Measurements from ENCODE around the gene MAP1LC3B2.

The MAP1LC3B2 gene

GRCh38 chr12:116616536-116617248, 57.5 kb downstream of the MAP1LC3B2 start:
- no peak for DNase-seq

DNA sequence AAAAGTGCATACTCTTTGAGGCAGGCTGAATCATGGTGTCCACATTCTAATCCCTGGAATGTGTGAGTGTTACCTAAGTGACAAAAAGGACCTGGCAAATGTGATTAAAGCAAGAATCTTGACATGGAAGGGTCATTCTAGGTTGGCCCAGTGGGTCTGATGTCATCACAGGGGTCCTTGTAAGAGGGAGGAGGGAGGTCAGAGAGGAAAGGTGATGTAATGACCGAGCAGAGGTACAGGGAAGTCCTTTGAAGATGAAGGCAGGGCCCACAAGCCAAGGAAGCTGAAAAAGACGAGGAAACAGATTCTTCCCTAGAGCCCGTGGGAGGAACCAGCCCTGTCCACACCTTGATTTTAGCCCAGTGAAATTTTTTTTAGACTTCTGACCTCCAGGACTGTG, 60.1 kb downstream of the MAP1LC3B2 start:
- DNase-seq, result no peak

GRCh38 chr12:116620124-116620491, 60.9 kb downstream of the MAP1LC3B2 start:
- DNase-seq, result no peak

- no peak for DNase-seq
Measured at GRCh38 chr12:116620492-116621191, 61.5 kb downstream of the MAP1LC3B2 start.

DNA sequence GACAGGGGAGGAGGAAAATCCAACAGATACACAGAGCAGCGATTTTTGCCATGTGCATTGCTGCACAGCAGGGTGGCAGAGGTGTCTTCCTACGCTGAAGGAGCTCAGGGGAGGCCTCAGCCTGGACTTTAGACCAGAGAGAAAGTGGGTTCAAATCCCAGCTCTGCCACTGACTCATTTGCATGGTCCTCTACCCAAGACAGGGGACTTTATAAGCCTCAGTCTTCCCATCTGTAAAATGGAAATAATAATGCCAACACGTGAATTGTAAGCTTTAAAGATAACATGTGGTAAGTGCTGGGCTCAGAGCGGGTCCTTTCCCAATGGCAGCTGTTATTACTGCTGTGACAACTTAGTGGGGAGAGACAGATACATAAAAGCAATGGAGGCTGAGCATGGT, 62.0 kb downstream of the MAP1LC3B2 start:
- no peak for DNase-seq

DNA sequence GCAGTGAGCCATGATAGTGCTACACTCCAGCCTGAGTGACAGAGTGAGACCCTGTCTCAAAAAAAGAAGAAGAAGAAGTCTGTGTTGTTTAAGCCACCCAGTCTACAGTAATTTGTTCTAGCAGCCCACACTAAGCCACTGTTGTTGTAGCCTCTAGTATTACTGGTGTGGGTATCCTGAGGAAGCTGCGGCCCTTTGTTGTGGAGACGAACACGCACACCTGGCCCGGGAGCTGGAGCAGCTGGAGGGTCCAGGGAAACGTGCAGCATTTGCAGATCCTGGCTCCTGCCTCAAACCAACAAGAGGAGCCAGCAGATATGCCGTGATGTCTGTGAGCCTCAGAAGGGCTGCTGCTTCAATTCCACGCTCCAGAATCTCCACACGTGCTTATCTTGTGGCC, 65.3 kb downstream of the MAP1LC3B2 start:
- no peak for DNase-seq

GRCh38 chr12:116626153-116626552, 67.0 kb downstream of the MAP1LC3B2 start:
- DNase-seq, result no peak
